Limb (tissue), 2 donors: Measurements from ENCODE around the gene USP6NL.
A peak's percentile ranks its signal among the peaks of the same experiment; 100 is the strongest.

Source experiments
- DNase-seq, 2 donors: peaks; one replicate each; pipeline ENCODE4 v3.0.0-alpha.2; 2016; ENCODE audit errors: extremely low spot score in 2 of 2

Gene USP6NL

GRCh38 chr10:11616021-11616420, 4.6 kb upstream of the USP6NL start:
- DNase-seq, result no peak

- DNase-seq, result no peak
Observed at GRCh38 chr10:11615396-11615795, 3.9 kb upstream of the USP6NL start.

- no peak for DNase-seq
Observed at GRCh38 chr10:11612021-11613001, 861 bp upstream of the USP6NL start.

- peak in 1 of 2 donors; percentile 18 for DNase-seq
Observed at GRCh38 chr10:11610826-11611247, 613 bp downstream of the USP6NL start.

GRCh38 chr10:11610166-11610825, 1.2 kb downstream of the USP6NL start:
- no peak for DNase-seq

- no peak for DNase-seq
Observed at GRCh38 chr10:11609492-11610093, 1.9 kb downstream of the USP6NL start.

GRCh38 chr10:11609052-11609451, 2.4 kb downstream of the USP6NL start:
- DNase-seq, result no peak

GRCh38 chr10:11608159-11609013, 3.1 kb downstream of the USP6NL start:
- no peak for DNase-seq

- no peak for DNase-seq
Observed at GRCh38 chr10:11605807-11606408, 5.5 kb downstream of the USP6NL start.

- DNase-seq, result no peak
Observed at GRCh38 chr10:11604865-11605650, 6.4 kb downstream of the USP6NL start.

GRCh38 chr10:11603741-11604140, 7.7 kb downstream of the USP6NL start:
- DNase-seq, result no peak

GRCh38 chr10:11602919-11603523, 8.4 kb downstream of the USP6NL start:
- no peak for DNase-seq

GRCh38 chr10:11602358-11602757, 9.1 kb downstream of the USP6NL start:
- DNase-seq, result no peak

GRCh38 chr10:11601670-11602069, 9.8 kb downstream of the USP6NL start:
- DNase-seq, result no peak

GRCh38 chr10:11600280-11600679, 11.2 kb downstream of the USP6NL start:
- no peak for DNase-seq

GRCh38 chr10:11598712-11599397, 12.6 kb downstream of the USP6NL start:
- DNase-seq, result no peak

- no peak for DNase-seq
Observed at GRCh38 chr10:11597470-11597869, 14.0 kb downstream of the USP6NL start.

GRCh38 chr10:11595395-11595692, 16.1 kb downstream of the USP6NL start:
- DNase-seq, result no peak
